Measurements from ENCODE around the gene NKX6-2. TPM values are rescaled to one million over a fixed set of nuclear protein-coding genes. Genes with fewer than 3 reads are reported as not detected.

The NKX6-2 gene
- total RNA-seq, 2 donors from 2014 or later: 5.0 TPM; not detected in 1

DNA sequence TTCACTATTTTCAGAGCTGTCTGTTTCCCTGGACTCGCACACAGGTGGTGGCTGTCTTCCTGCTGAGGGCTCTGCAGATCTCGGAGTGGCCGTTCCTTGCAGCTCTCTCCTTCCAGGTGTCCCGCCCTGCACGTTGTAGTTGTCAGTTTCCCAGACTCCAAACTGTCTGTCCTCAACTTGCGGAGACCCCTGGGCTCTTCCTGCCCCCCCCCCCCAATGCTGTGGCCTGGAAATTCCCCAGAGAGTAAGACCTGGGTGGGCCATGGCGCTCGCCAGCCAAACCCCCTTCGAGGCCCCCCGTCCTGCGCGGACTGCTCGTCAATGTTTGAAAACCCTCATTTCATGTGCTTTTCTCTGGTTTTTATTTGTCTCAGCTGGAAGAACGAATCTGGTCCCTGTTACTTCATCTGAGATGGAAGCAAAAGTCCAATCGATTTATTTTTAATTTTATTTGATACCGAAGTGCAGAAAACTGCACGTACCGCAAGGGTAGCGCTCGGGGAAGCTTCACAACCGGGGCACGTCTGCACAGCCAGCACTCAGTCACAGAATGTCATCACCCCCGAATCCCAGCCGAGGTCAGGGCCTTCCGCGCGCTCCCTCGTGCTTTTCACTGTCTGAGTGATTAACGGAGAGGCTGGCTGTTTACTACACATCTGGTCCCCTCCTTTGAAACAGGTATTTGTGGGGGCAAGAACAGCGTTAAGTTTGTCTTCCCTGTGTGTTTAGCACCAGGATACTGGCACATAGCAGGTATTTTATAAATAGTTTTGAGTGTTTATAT, 46.4 kb upstream of the NKX6-2 start:
- whole genome bisulfite sequencing: 33% methylated on average over 30 of the region's 30 CpGs
- Histone ChIP-seq H3K9me3 (no peaks in the 10 kb centered on the region), H3K27ac (no peak overlapping the region), H3K4me1 (replicated peaks) (no peaks in the 10 kb centered on the region), H3K27me3 (replicated peaks; ENCODE audit: insufficient read depth) (peaks cover 24% of the 10 kb centered on the region), H3K4me3 (no peak overlapping the region), H3K36me3 (no peaks in the 10 kb centered on the region)
- intact Hi-C loops (cut with DNase I): loop anchor here (10.0 kb wide), 1 partner anchor 292 kb away; no protein-coding TSS in a partner anchor
- TF ChIP-seq CTCF (IDR thresholded peaks at IDR 0.05) (no peak), POLR2A (IDR thresholded peaks at IDR 0.05) (no peak), POLR2AphosphoS5 (IDR thresholded peaks at IDR 0.05) (no peak)
- no peak for DNase-seq (ENCODE audit: low spot score)

- Histone ChIP-seq H3K36me3 (no peaks in the 10 kb centered on the region), H3K27ac (no peak overlapping the region), H3K4me1 (replicated peaks) (no peaks in the 10 kb centered on the region), H3K27me3 (replicated peaks; ENCODE audit: insufficient read depth) (peaks cover 14% of the 10 kb centered on the region), H3K4me3 (no peak overlapping the region), H3K9me3 (no peaks in the 10 kb centered on the region)
- TF ChIP-seq CTCF (IDR thresholded peaks at IDR 0.05) (no peak), POLR2AphosphoS5 (IDR thresholded peaks at IDR 0.05) (no peak), POLR2A (IDR thresholded peaks at IDR 0.05) (no peak)
- no peak for DNase-seq (ENCODE audit: low spot score)
- WGBS: 63% methylated on average over 8 of the region's 8 CpGs
- intact Hi-C loops (cut with DNase I): no loop called here
Observed at GRCh38 chr10:132829403-132829802, 43.5 kb upstream of the NKX6-2 start.

GRCh38 chr10:132828681-132829080, 42.7 kb upstream of the NKX6-2 start:
- Histone ChIP-seq H3K4me1 (replicated peaks) (no peaks in the 10 kb centered on the region), H3K27ac (no peak overlapping the region), H3K27me3 (replicated peaks; ENCODE audit: insufficient read depth) (peaks cover 9% of the 10 kb centered on the region), H3K9me3 (no peaks in the 10 kb centered on the region), H3K4me3 (no peak overlapping the region), H3K36me3 (no peaks in the 10 kb centered on the region)
- intact Hi-C loops (cut with DNase I): no loop called here
- WGBS: 90% methylated on average over 20 of the region's 20 CpGs
- no peak for TF ChIP-seq POLR2A (IDR thresholded peaks at IDR 0.05)
- TF ChIP-seq CTCF (IDR thresholded peaks at IDR 0.05): no peak
- no peak for TF ChIP-seq POLR2AphosphoS5 (IDR thresholded peaks at IDR 0.05)
- no peak for DNase-seq (ENCODE audit: low spot score)

DNA sequence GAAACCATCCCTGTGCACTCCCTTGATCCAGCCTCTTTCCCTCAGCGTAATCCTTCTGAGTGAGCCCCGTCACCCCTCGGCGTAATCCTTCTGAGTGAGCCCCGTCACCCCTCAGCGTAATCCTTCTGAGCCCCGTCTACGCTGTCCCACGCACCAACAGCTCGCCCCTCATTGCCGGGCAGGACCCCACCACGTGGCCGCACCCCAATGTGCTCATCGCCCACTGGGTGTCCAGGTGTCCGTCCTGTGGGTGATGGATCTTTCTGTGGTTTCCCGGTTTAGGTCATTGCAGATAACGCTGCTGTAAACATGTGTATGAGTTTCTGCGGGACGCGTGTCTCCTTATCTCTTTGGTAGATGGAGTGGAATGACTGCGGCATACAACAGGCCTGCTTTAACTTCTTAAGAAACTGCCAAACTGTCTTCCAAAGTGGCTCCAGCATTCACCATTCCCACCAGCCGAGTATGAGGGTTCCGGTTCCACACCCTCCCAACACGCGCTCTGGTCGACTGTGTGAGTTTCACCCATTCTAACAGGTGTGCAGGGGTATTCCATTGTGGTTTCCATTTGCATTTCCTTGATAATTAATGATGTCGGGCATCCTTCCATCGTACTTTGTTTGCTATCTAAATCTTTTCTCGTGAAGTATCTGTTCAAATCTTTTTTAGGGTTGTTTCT, 42.1 kb upstream of the NKX6-2 start:
- Histone ChIP-seq H3K9me3 (no peaks in the 10 kb centered on the region), H3K4me1 (replicated peaks) (no peaks in the 10 kb centered on the region), H3K27ac (no peak overlapping the region), H3K36me3 (no peaks in the 10 kb centered on the region), H3K27me3 (replicated peaks; ENCODE audit: insufficient read depth) (peaks cover 5% of the 10 kb centered on the region), H3K4me3 (no peak overlapping the region)
- 88% methylated on average over 29 of the region's 29 CpGs for WGBS
- intact Hi-C loops (cut with DNase I): no loop called here
- DNase-seq (ENCODE audit: low spot score): no peak
- no peak for TF ChIP-seq POLR2AphosphoS5 (IDR thresholded peaks at IDR 0.05)
- no peak for TF ChIP-seq CTCF (IDR thresholded peaks at IDR 0.05)
- TF ChIP-seq POLR2A (IDR thresholded peaks at IDR 0.05): no peak
